ENCODE results near the gene LOC101059915.
A peak's percentile ranks its signal among the peaks of the same experiment; 100 is the strongest.

LOC101059915 gene

DNA sequence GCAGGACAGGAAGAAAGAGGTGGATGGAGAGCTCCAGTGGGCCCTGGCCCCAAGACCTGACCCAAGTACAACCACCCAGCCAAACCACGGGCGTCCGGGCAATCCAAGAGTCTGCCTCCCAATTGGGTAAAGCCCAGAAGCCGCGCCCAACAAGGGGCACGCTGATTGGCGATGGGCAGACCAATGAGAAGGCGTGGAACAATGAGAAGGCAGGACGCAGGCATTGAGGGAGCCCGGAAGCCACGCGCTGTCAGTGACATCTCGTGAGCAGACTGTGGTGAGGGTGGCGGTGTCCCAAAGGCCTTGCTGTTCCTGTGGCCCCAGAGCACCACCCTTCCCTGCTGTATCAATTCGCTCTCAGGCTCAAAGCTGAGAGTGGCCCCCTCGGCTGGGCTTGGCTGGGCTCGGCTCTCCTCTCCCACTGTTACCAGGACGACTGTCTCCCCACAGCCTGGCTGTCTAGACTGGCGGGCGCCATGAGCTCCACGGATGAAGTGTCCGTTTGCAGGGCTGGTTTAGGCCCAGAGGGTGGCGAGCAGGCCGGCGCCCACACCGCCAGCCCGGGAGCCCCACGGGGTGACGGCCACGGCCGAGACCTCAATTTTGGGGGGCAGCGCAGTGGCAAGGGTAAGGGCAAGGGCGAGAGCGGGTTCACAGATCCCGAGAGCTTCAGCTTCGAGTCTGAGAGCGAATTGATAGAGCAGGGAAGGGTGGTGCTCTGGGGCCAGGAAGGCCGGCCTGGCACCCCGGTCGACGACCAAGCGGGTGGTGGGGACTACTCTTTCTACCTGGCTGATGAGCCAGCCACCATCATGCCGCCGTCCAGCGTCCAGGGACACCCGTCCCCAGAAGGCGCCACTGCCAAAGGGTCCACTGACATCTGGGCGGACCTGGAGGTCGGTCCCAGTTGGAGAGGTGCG lies at the start of gene LOC101059915:
Gene LOC101059915, plus strand, starts transcription at position 219 of the 920 bp plus-strand sequence.
- DNase-seq: no peak

DNA sequence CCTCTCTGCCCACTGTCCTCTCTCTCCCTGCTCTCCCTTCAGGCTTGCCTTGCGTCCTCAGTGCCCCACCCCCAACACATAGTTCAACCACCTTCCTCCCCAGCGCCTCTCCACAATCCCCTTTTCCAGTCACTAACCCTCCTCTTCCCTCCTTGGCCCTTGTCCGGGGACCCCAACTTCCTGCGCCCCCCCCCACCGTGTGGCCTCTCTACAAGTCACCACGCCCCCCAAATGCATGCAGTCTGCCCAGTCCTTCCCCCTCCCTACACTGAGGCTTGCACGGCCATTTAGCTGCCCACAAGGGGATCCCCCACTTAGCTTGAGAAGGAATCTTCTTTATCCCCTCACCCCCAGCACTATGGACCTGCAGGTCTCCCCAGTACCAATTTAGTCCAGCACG lies 49.6 kb upstream of the LOC101059915 start:
- DNase-seq: no peak

DNA sequence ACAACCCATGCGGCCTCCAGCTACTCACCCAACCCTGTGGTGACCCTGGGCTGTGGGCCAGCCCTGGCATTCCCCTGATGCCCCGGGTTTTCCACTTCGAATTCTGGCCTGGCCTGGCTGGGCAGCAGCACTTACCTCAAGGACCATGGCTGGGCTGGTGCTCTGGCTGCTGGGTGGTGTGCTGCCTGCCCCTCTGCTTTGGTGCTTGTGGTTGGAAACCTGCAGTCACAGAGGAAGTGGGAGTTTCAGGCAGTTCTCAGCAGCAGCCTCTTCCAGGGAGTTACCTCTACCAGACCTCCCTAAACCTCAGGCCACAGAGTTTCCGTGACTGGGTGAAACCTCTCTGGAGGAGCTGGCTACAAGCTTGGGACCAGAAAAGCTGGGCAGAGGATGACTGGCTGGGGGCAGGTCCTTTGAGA lies 49.0 kb upstream of the LOC101059915 start, which contains the start of gene CXCR3:
Gene CXCR3, minus strand, starts transcription at position 209 of the 419 bp plus-strand sequence. Its CDS starts 62 bp downstream, at position 147.
- DNase-seq: peak; percentile 69

DNA sequence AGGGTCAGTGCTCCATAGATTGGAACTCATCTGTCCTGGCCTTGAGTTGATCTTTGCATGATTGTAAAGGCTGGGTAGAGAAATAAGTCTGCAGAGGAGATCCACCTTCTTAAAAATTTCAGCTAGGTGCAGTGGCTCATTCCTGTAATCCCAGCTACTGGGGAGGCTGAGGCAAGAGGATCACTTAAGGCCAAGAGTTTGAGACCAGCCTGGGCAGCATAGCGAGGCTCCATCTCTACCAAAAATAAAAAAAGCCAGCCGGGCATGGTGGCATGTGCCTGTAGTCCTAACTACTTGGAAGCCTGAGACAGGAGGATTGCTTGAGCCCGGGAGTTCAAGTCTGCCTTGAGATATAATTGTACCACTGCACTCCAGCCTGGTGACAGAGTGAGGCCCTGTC lies 48.6 kb upstream of the LOC101059915 start:
- DNase-seq: no peak

DNA sequence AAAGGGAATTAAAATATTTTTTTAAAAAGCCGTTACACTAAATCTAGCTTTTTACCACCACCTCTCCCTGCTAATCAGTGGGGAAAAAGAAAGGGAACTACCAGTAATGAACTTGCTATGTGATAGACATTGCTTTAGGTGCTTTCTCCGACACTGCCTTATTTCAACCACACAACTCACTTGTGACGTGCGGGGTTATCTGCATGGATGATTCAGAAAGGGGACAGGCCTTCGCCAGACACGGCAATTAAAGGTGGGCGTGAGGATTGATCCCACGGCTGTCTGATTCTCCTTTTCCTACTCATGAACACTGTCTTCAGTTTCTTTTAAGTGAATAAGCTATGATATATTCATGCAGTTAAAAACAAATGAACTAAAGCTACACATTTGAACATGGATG lies 48.2 kb upstream of the LOC101059915 start:
- DNase-seq: peak; percentile 66

DNA sequence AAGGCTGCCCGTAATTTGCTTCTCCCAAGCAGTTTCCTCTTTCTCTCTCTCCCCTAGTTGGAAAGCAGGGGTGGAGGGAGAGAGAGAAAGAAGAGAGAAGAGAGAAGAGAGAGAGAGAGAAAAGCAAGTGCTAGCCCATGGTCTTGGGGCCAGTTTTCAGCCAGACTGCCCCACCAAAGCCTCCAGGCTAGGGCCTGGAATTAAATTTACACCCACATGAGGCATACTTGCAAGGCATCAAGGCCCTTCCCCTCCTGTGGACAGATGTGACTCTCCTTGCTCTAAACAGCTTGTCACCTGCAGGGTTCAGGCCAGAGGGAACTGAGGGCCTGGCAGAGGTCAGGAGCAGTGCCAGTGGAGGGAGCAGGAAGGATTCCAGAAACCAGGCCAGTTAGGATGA lies 47.4 kb upstream of the LOC101059915 start:
- DNase-seq: no peak

DNA sequence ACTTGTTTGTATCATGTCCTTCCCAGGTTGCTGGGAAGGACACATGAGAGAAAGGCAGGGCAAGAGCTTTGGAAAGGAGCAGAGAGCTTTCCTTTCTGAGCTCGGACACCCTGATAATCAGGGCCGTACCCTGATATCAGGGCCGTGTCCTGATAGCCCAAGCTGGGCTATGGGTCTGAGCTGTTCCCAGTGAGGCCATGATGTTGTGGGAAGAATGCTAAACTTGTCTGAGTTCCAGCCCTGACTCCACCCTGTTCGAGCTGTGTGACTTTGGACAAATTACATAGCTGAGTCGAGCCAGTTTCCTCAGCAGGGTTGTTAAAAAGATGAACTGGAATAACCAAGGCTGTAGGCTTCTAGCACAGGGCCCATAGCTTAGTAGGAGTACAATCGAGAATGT lies 45.7 kb upstream of the LOC101059915 start:
- DNase-seq: no peak

DNA sequence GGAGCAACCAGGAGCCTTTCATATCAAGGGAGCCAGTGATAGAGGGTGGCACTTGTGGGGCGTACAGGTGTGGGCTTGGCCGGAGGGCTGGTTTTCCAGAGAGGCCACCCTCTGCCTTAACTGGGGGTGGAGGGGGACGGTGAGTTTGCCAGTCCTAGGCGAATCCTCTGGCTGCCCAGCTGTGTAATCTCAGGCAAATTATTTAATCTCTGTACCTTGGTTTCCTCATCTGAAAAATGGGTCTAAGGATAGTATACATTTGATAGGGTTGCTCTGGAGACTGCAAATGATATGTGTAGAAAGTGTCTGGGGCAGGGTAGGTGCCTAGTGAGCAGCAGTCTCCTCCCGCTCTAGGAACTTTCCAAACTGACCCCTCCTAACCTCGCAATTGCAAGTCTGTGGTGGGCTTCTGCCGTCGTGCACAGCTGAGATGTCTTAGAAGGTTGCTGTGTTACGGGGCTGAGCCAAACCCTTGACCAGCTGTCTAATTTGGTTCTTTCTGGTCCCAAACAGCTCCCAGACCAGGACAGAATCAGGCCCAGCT lies 45.2 kb upstream of the LOC101059915 start:
- DNase-seq: no peak

DNA sequence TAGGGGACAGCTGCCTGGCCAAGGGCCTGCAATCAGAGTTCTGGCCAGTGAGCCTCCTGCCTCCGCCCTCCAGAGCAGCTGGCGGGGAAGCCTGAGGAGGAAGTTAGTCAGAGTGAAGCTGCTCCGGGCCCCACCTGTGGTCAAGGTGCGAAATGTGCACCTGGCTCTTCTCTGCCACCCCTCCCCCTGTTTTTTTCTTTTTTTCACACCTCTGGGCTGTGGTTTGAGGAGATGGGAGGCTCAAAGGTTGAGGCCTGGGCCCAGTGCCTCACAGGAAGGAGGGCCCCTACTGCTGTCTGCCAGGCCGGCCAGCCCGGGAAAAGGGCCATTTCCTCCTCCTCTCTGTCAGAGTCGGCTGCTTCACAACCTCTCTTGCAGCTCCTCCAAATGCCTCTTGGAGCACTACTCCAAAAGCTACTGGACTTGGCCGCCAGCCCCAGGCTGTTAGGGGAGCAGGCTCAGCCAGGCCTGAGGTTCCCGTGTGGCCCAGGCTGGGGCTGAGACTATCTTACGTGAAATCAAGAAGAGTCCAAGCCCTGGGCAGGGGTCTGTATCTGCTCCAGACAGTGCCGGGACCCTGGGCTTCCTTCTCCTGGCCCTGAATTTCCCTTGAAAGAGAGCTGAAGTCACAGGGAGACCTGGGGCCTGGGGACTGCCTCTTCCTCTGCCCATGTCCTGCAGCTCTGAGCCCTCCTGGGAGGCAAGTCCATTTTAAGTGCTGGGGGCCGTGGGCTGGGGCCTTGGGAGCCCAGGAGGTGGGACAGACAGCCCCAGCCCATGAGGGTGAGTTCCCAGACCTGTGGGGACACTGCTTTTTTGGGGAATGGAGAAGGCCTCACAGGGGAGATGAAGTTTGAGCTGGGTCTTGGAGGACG lies 44.5 kb upstream of the LOC101059915 start:
- DNase-seq: peak; percentile 86

DNA sequence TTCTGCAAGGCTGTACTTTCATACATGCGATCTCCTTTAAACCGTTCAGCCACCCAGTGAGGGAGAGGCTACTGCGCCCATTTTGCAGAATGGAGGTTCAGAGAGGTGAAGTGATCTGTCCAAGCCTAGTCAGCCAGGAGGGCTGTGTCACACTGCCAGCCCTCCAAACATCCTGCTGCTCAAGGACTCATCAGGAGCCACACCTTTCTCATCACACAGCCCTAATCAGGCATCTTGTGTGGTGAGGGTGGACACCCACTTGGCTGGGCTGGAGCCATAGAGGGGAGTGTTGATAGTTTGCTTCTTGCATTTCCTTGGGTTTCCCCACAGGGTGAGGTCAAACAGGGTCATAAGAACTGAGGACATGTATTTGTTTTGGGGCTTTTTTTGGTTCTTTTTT lies 43.6 kb upstream of the LOC101059915 start:
- no peak for DNase-seq

DNA sequence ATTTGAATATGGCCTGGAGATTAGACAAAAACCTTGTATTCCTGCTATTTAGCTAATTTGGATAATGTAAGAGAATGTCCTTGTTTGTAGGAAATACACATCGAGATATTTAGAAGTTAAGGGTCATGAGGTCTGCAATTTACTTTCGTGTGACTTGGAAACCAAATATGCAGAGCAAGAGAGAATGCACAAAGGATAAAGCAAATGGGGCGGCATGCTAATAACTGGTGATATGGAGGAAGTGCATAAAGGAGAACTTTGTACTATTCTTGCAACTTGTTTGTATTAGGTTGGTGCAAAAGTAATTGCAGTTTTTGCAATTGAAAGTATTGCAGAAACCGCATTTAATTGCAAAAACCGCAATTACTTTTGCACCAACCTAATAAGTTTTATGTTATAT lies 41.9 kb upstream of the LOC101059915 start:
- DNase-seq: no peak

DNA sequence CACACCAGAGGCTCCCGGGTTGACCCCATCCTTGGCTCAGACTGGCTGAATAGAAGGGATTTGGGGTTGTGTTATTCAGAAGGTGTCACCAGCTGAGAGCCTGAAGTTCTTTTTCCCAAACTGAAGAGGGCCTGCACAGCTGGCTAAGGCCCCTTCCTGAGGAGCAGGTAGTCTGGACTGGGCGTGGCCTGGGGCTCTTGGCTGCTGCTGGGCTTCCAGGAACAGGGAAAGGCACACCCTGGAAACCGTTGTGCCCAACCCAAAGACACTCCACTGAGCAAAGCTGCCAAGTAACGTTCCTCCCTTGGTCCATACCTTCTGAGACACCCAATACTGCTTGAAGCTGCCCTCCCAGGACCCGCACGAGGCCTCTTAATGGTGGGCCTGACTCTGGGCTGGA lies 40.8 kb upstream of the LOC101059915 start:
- DNase-seq: no peak

DNA sequence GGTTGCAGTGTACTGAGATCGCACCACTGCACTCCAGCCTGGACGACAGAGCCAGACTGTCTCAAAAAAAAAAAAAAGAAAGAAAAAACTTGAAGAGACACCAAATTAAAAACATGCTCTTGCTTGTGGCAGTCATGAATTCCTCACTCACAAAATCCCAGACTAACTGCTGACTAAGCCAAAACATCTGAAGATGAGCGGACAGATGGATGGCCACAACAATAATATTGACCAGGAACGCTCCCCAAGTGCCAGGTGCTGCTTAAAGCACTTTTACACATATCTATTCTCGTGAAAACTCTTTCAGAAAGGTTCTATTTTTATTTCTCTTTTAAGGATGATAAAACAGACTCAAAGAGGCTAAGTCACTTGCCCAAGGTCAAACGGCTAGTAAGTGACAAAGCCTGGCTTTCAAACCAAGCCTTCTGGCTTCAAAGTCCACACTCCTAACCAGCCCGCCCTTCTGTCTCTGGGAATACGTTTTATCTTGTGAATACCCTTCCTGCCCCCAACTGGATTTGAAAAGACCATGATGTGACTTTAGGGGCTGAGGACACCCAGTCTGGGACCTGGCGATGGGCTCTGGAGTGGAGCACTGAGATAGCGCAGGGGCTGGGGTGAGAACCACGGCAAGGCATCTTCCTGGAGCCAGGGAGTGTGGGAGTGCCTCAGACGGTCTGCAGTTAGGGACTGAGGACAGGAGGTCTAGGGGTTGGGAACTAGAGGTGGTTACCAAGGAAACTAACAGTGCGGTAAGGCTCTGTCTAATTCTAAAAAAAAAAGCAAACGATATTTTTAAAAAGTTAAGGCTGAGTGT lies 39.5 kb upstream of the LOC101059915 start:
- DNase-seq: no peak

DNA sequence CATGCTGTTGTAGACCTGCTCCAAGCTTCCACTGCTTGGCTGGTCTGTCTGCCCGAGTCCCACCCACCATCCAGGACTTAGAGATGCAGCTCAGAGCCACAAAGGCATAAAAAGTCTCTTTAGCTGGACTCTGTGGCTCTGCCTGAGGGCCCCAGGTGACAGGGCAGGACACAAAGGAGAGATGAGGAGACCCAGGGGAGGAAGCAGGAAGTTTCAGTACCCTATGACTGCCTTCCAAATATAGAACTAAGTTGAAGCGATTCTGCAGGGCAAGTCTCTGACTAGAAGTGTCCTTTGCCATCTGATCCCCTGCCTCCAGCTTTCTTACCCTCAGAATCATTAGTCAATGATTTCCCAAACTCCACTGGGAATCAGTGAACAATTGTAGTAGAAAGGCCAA lies 37.9 kb upstream of the LOC101059915 start:
- DNase-seq: no peak

DNA sequence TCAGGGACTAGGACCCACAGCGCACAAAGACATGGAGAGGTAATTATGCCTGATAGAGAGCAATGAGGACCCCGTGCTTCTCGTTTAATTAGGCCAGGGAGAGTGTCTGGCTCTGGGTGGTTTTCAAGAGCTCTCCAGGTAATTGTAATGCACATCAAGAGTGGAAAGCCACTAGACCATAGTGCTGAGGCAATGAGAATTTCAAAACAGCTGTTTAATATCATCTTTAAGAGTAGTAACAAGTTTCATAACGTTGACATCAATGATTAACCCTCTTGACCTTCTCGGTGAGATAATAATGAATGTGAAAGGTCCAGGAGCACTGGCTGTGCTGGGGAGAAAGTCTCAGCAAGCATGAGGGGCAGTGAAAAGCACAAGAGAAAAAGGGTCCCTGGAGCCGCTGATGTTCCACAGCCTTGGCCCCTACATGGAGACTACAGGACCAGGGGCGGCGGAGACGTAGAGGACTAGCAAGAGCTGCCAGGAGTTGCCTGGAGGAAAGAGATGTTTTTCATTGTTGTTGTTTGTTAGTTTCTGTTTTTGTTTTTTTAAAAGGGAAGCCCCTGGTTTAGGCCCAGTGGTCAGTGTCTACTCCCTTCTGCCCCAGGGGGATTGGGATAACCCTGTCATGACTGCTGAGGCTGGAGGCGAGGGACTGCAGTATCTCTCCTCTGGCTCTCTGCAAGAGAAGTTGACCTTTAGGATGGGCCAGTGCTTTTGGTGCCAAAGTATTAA lies 34.3 kb upstream of the LOC101059915 start:
- DNase-seq: no peak

DNA sequence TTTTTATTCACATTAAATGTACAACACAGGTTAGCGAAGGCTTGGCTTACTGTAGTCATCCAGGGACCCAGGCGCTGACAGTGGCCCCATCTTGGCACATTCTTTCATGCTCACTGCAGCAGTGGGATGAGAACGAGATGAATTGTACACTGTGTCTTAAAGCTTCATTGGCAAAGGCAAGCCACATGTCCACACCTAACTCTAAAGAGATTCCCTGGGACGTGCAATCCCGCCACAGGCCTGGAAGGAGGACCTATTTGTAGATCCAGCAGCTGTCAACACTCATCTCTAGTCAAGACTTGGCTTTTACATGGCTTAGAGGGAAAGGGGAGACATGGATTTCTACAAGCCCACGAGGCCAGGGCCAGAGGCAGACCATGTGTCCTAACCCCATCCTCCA lies 33.0 kb upstream of the LOC101059915 start:
- DNase-seq: no peak

DNA sequence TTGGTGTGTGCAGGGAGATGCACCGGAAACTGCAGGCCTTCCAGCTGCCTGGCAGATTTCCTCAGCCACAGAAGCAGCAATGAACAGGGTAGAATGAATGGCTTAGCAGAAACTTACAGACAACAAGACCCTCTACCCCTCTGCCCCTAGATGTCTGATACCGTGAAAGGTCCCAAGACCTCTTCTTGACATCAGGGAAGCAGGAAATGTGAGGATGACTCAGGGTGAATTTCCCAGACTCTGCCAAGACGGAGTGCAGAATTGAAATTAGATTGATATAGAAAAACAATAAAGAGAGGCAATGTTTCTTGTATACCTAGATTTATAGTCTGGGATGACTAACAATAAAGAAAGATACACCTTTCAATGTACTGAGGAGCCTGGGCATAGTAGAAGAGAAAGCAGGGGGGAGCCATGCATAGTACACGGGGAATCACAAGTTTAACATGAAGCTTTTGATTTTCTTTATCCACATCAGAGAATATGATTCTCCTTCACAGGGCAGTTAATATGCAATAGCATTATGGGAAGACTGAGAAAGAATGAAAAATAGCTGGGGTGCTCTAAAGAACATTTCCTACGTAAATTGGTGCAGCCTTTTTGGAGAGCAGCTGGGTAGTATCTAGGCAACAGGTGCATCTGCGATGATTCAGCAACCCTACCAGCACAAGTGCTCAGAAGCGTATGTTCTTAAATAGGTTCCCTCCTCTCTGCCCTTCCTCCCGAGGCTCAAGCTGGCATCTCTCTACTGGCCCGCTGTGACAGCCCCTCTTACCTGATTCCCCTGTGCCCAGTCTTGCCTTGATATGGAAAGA lies 30.7 kb upstream of the LOC101059915 start:
- DNase-seq: no peak

DNA sequence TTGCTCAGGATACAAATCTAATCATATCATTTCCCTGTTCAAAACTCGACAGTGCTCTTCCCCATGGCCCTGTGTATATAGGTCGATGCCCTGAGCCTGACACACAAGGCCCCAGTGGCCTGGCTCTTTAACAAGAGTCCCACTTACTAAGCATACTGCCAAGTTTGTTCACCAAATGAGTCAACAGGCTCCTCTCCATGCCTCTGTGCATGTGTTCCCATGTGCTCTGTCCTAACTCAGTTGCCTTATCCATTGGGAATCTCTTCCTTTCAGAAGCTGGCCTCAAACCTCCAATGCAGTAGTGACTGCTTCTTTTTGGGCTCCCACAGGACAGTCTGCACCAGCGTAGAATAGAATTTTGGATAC lies 30.1 kb upstream of the LOC101059915 start:
- no peak for DNase-seq

DNA sequence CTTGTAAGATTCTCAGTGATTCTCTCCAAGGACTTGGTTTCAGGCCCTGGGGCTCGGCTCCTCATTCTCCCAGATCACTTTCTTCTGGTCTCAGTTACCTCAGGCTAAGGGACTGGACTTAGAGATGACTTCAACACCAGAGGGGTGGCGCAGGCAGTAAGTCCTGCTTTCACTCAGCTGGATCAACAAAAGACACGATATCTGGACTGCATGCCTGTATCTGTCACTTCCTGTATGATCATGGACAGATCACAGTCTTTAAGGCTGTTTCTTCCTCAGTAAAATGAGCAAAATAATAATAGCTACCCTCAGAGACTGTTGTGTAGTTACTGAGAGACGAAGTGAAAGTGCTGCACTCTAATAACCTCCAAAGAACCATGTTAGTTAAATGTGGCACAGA lies 29.5 kb upstream of the LOC101059915 start:
- no peak for DNase-seq

DNA sequence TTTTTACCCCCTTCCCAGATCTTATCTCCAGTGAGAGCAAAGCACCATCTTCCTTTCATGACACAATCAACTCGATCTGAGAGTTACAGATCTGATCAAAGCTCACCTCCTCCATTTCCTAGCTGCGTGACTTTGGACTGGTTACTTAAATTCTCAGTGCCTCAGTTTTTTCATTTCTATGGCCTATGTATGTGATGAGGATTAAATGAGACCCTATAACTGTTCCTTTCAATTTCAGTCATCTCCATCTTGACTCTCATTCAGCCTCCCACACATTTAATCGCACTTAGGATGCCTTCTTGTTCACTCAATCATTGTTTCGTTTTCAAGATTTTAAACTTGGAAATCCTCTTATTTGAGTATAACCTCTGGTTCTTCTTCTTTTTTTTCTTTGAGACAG lies 28.9 kb upstream of the LOC101059915 start:
- no peak for DNase-seq

DNA sequence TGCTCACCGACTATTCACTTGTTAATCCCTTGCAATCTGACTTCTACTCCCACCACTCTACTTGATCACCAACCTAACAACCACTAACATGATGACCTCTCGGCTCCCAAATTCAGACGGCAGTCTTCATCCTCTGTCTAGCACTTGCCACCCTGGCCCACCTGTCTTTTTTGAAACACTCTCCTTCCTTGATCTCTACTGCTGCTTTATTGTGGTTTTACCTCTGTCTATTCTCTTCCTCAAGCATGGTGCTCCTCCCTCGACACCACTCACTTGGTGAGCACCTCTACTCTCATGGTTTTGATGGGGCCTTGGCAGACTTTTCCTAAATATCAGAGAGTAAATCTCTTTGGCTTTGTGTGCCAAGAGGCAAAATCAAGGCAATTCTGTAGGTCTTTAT lies 27.3 kb upstream of the LOC101059915 start:
- no peak for DNase-seq
